Astrocyte (in vitro differentiated cells and primary cell): Measurements from ENCODE around the gene PIGN.

Experiments used
- EZH2 ChIP-seq: IDR thresholded peaks from 2 replicates; pipeline ENCODE4 v1.6.1; 2012; ENCODE audit warnings: mild to moderate bottlenecking, low read length, inconsistent platforms; ENCODE audit not compliant: insufficient read depth
- TF ChIP-seq, protein P1 (sequence below): IDR thresholded peaks from 2 replicates; pipeline ENCODE4 v1.5.1; 2011; ENCODE audit warnings: low read depth, mild to moderate bottlenecking, inconsistent platforms, low read length, moderate library complexity; ENCODE audit not compliant: insufficient read depth

DNA sequence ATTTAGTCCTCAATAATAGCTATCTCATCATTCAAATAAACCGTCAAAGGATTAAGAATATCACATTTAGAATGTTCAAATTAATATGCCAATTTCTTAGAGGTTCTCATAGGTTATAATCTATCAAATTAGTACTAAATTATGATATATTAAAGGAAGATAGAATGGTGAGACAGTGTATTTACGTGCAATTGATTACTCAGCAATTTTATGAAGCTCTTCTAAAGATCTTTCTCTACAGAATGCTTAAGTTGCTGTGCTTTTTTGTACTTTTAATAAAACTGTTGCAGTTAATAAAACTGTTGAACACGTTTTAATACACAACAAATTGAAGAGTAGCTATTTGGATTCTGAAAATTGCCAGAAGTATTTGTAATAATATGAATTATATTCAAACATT lies 39.2 kb upstream of the PIGN start:
- TF ChIP-seq, protein P1, sequence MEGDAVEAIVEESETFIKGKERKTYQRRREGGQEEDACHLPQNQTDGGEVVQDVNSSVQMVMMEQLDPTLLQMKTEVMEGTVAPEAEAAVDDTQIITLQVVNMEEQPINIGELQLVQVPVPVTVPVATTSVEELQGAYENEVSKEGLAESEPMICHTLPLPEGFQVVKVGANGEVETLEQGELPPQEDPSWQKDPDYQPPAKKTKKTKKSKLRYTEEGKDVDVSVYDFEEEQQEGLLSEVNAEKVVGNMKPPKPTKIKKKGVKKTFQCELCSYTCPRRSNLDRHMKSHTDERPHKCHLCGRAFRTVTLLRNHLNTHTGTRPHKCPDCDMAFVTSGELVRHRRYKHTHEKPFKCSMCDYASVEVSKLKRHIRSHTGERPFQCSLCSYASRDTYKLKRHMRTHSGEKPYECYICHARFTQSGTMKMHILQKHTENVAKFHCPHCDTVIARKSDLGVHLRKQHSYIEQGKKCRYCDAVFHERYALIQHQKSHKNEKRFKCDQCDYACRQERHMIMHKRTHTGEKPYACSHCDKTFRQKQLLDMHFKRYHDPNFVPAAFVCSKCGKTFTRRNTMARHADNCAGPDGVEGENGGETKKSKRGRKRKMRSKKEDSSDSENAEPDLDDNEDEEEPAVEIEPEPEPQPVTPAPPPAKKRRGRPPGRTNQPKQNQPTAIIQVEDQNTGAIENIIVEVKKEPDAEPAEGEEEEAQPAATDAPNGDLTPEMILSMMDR, result no peak
- TF ChIP-seq EZH2, result no peak
